Adrenal gland (tissue), 5 donors: ENCODE measurements around the gene MMEL1.

ENCODE experiments used
- POLR2A ChIP-seq, 2 donors: fragments of 450-650 bp; IDR thresholded peaks; one replicate each; pipeline ENCODE4 v1.6.1; 2017; ENCODE audit warnings: antibody characterized with exemption in 2 of 2, mild to moderate bottlenecking in 2 of 2, moderate library complexity in 1 of 2
- TF ChIP-seq, protein P1 (sequence below), 6 experiments: fragments of 450-650 bp in 4 of 6; fragments of 200-600 bp in 2 of 6; sonication (generic) in 1 of 6; IDR thresholded peaks; 1 replicate in 5 of 6; 2 replicates in 1 of 6; pipeline versions ENCODE4 v1.5.1 to v1.8.0; 2016 to 2021; ENCODE audit warnings: antibody characterized with exemption in 6 of 6, mild to moderate bottlenecking in 2 of 6, moderate library complexity in 1 of 6
- donor health status: DM: no; HTN: no; CAD: no.

DNA sequence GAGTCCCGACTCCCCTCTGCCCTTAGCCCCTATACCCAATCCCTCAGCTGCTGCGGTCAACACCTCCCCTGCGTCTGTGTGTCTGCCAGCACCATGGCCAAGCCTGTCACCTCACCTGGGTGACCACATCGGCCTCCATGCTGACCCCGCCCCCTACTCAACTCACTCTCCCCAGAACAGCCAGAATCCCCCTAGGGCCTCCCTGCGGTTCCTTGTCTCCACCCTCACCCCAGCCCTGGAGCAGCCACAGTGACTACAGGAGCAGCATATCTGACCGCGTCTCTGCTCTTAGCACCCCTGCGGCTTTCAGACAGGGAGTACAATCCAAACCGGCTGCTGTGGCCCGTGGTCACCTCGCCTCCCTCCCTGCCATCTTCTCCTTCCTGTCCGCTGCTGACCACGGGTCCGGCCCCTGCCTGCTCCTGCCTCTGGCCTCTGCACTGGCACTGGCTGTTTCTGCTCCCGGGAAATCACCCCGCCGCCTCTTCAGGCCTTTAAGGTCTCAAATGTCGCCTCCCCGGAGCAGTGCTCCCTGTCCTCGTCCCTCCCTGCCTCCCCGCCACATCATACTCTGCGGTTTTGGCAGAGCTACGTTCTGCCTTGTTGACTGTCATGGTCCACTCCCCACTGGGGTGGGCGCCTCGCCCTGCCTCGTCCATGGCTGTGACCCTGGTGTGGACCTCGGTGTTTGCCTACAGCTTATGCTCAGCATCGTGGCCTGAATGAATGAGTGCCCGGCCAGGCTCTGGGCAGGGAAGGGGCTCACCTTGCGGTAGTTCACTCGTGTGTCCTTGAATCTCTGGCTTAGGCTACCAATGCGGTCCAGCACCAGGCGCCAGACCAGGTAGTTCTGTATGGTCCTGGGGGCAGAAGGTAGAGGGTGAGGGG is 35.1 kb downstream of the MMEL1 start:
- TF ChIP-seq, protein P1, sequence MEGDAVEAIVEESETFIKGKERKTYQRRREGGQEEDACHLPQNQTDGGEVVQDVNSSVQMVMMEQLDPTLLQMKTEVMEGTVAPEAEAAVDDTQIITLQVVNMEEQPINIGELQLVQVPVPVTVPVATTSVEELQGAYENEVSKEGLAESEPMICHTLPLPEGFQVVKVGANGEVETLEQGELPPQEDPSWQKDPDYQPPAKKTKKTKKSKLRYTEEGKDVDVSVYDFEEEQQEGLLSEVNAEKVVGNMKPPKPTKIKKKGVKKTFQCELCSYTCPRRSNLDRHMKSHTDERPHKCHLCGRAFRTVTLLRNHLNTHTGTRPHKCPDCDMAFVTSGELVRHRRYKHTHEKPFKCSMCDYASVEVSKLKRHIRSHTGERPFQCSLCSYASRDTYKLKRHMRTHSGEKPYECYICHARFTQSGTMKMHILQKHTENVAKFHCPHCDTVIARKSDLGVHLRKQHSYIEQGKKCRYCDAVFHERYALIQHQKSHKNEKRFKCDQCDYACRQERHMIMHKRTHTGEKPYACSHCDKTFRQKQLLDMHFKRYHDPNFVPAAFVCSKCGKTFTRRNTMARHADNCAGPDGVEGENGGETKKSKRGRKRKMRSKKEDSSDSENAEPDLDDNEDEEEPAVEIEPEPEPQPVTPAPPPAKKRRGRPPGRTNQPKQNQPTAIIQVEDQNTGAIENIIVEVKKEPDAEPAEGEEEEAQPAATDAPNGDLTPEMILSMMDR (IDR thresholded peaks at IDR 0.05), result no peak
- TF ChIP-seq POLR2A (IDR thresholded peaks at IDR 0.05), result no peak
